IMR-90 (cell line): ENCODE measurements around the gene FMO2. TPM values are rescaled to one million over a fixed set of nuclear protein-coding genes. Genes with fewer than 3 reads are reported as not detected.

Experiments used
- ATAC-seq: fragments of 200-7000 bp; cut with Tn5 transposase; 2 replicates; pipeline ENCODE4 v1.9.1; 2020; ENCODE audit warnings: low read depth, mild to moderate bottlenecking, moderate library complexity
- BruUV-seq: library from RNA; stranded (reverse); fragments of 400-500 nt; replicated peaks from 2 replicates; lab custom pipeline; 2021; lab: Mats Ljungman, UMichigan
- CTCF ChIA-PET: fragments of 300-600 bp; formaldehyde crosslinking; extraction: SDS; loops from one replicate; lab custom pipeline; 2021; ENCODE audit warnings: antibody characterized with exemption; lab: Yijun Ruan, JAX
- POLR2A ChIA-PET: fragments of 300-600 bp; sonication (Branson Sonifier 250); formaldehyde crosslinking; loops from one replicate; lab custom pipeline; 2022; ENCODE audit warnings: antibody characterized with exemption; ENCODE audit not compliant: unreplicated experiment; lab: Charles Lee
- DNase-seq: peaks from one replicate; pipeline ENCODE4 v3.0.0; 2013
- H2AFZ ChIP-seq: replicated peaks from 2 replicates; pipeline ENCODE3; 2013; ENCODE audit warnings: low read length, mild to moderate bottlenecking; ENCODE audit not compliant: poor library complexity
- H2AK5ac ChIP-seq: 2 replicates; pipeline ENCODE4 v1.6.1; 2013; ENCODE audit warnings: low read depth, low read length, inconsistent platforms
- H2AK9ac ChIP-seq: replicated peaks from 2 replicates; pipeline ENCODE3; 2013; ENCODE audit warnings: mild to moderate bottlenecking, low read depth, low read length, moderate library complexity; ENCODE audit not compliant: poor library complexity
- H2BK120ac ChIP-seq: 2 replicates; pipeline ENCODE4 v1.6.1; 2013; ENCODE audit warnings: low read depth, low read length, inconsistent platforms
- H2BK15ac ChIP-seq: 3 replicates; pipeline ENCODE4 v1.6.1; 2013; ENCODE audit warnings: low read depth, low read length, inconsistent platforms
- H2BK20ac ChIP-seq: 2 replicates; pipeline ENCODE4 v1.6.1; 2013; ENCODE audit warnings: low read depth, mild to moderate bottlenecking, inconsistent platforms, low read length, moderate library complexity
- H2BK5ac ChIP-seq: 2 replicates; pipeline ENCODE4 v1.6.1; 2013; ENCODE audit warnings: mild to moderate bottlenecking, low read depth, low read length, inconsistent platforms; ENCODE audit not compliant: poor library complexity, severe bottlenecking
- H3K14ac ChIP-seq: replicated peaks from 2 replicates; pipeline ENCODE4 v1.6.1; 2013; ENCODE audit warnings: low read depth, low read length, inconsistent platforms
- H3K18ac ChIP-seq: 2 replicates; pipeline ENCODE4 v1.6.1; 2013; ENCODE audit warnings: low read depth, low read length, control low read depth
- H3K23ac ChIP-seq: 2 replicates; pipeline ENCODE4 v1.6.1; 2013; ENCODE audit warnings: low read depth, low read length, inconsistent platforms
- H3K27ac ChIP-seq: 2 replicates; pipeline ENCODE4 v1.5.1; 2013; ENCODE audit warnings: mild to moderate bottlenecking, control low read depth, low read length; ENCODE audit not compliant: insufficient read depth
- H3K27me3 ChIP-seq: 2 replicates; pipeline ENCODE4 v1.6.1; 2013; ENCODE audit warnings: low read length; ENCODE audit not compliant: control insufficient read depth, insufficient read depth
- H3K36me3 ChIP-seq: 2 replicates; pipeline ENCODE4 v1.6.1; 2013; ENCODE audit warnings: low read length, mixed read lengths; ENCODE audit not compliant: control insufficient read depth, insufficient read depth
- H3K4ac ChIP-seq: 2 replicates; pipeline ENCODE4 v1.6.1; 2013; ENCODE audit warnings: low read depth, low read length, inconsistent platforms
- H3K4me1 ChIP-seq: 2 replicates; pipeline ENCODE4 v1.6.1; 2013; ENCODE audit warnings: low read length, mixed read lengths; ENCODE audit not compliant: control insufficient read depth, insufficient read depth
- H3K4me2 ChIP-seq: 2 replicates; pipeline ENCODE4 v1.6.1; 2013; ENCODE audit warnings: low read depth, mild to moderate bottlenecking, control low read depth, low read length, moderate library complexity
- H3K4me3 ChIP-seq: 2 replicates; pipeline ENCODE4 v1.5.1; 2013; ENCODE audit warnings: low read depth, mild to moderate bottlenecking, control low read depth, low read length, moderate library complexity; ENCODE audit not compliant: insufficient read depth
- H3K56ac ChIP-seq: 2 replicates; pipeline ENCODE4 v1.6.1; 2013; ENCODE audit warnings: low read length, inconsistent platforms; ENCODE audit not compliant: insufficient read depth; ENCODE audit errors: extremely low read depth
- H3K79me1 ChIP-seq, 2 experiments: 2 replicates each; pipeline ENCODE4 v1.6.1; 2013; ENCODE audit warnings: low read length in 2 of 2, inconsistent platforms in 1 of 2, low read depth in 1 of 2
- H3K9ac ChIP-seq: 2 replicates; pipeline ENCODE4 v1.6.1; 2013; ENCODE audit warnings: low read depth, low read length, control low read depth
- H3K9me1 ChIP-seq: 2 replicates; pipeline ENCODE4 v1.6.1; 2013; ENCODE audit warnings: low read length, inconsistent platforms; ENCODE audit not compliant: insufficient read depth
- H3K9me3 ChIP-seq: 2 replicates; pipeline ENCODE4 v1.6.1; 2013; ENCODE audit warnings: low read length; ENCODE audit not compliant: control insufficient read depth, insufficient read depth
- H4K20me1 ChIP-seq: 2 replicates; pipeline ENCODE4 v1.6.1; 2013; ENCODE audit warnings: low read length, inconsistent platforms; ENCODE audit not compliant: insufficient read depth
- H4K5ac ChIP-seq: 2 replicates; pipeline ENCODE4 v1.6.1; 2013; ENCODE audit warnings: mild to moderate bottlenecking, low read depth, low read length, control low read depth
- H4K8ac ChIP-seq, 2 experiments: 2 replicates each; pipeline ENCODE4 v1.6.1; 2013; ENCODE audit warnings: low read depth in 2 of 2, low read length in 2 of 2, control low read depth in 1 of 2, inconsistent platforms in 1 of 2
- H4K91ac ChIP-seq: 2 replicates; pipeline ENCODE4 v1.6.1; 2013; ENCODE audit warnings: low read depth, low read length, inconsistent platforms; ENCODE audit not compliant: insufficient read depth
- BHLHE40 ChIP-seq: fragments of 150-350 bp; IDR thresholded peaks from 2 replicates; pipeline ENCODE4 v1.6.1; 2016; ENCODE audit warnings: mild to moderate bottlenecking, low read depth, low read length
- CEBPB ChIP-seq: IDR thresholded peaks from 2 replicates; pipeline ENCODE4 v1.6.1; 2012; ENCODE audit warnings: low read depth, low read length, improper control_type of control experiment
- CTCF ChIP-seq: conservative IDR thresholded peaks from 2 replicates; pipeline ENCODE4 v1.5.1; 2012; ENCODE audit warnings: mild to moderate bottlenecking, low read depth, low read length, improper control_type of control experiment
- ELK1 ChIP-seq: fragments of 150-350 bp; IDR thresholded peaks from 2 replicates; pipeline ENCODE4 v1.6.1; 2016; ENCODE audit warnings: low read depth, mild to moderate bottlenecking, low read length, moderate library complexity, borderline replicate concordance
- FOS ChIP-seq: fragments of 150-350 bp; IDR thresholded peaks from 2 replicates; pipeline ENCODE4 v1.6.1; 2016; ENCODE audit warnings: low read depth, low read length
- MAZ ChIP-seq: IDR thresholded peaks from 2 replicates; pipeline ENCODE4 v1.6.1; 2012; ENCODE audit warnings: low read depth, mild to moderate bottlenecking, low read length, improper control_type of control experiment, moderate library complexity, borderline replicate concordance
- NFE2L2 ChIP-seq: fragments of 150-350 bp; IDR thresholded peaks from 2 replicates; pipeline ENCODE4 v1.6.1; 2016; ENCODE audit warnings: low read depth, mild to moderate bottlenecking, low read length
- POLR2A ChIP-seq: IDR thresholded peaks from 2 replicates; pipeline ENCODE4 v1.6.1; 2012; ENCODE audit warnings: mild to moderate bottlenecking, low read depth, low read length
- RAD21 ChIP-seq: IDR thresholded peaks from 2 replicates; pipeline ENCODE4 v1.6.1; 2012; ENCODE audit warnings: low read length, improper control_type of control experiment
- RCOR1 ChIP-seq: IDR thresholded peaks from 2 replicates; pipeline ENCODE4 v1.6.1; 2012; ENCODE audit warnings: mild to moderate bottlenecking, low read length, improper control_type of control experiment; ENCODE audit not compliant: insufficient replicate concordance
- RFX5 ChIP-seq: IDR thresholded peaks from 2 replicates; pipeline ENCODE4 v1.8.0; 2012; ENCODE audit warnings: low read depth, mild to moderate bottlenecking, low read length, moderate library complexity
- SMC3 ChIP-seq: fragments of 150-350 bp; IDR thresholded peaks from 2 replicates; pipeline ENCODE4 v1.6.1; 2016; ENCODE audit warnings: low read depth, mild to moderate bottlenecking, antibody characterized with exemption, low read length, moderate library complexity
- USF2 ChIP-seq: fragments of 150-350 bp; IDR thresholded peaks from 2 replicates; pipeline ENCODE4 v1.6.1; 2017; ENCODE audit warnings: mild to moderate bottlenecking, antibody characterized with exemption, low read length, low read depth
- WGBS, 2 experiments: methylation state at CpG; one replicate each; pipeline versions ENCODE4 v1.1.5 to v1.1.7; 2013; ENCODE audit warnings: missing lambda C conversion rate in 2 of 2; ENCODE audit not compliant: insufficient read length in 1 of 2; ENCODE audit errors: extremely low coverage in 2 of 2; 5-methylcytosine and 5-hydroxymethylcytosine counted together
- dilution Hi-C: fragments of 300-500 bp; cut with HindIII; formaldehyde crosslinking; loops from one replicate; pipeline ENCODE4 v1.14.3; 2018; ENCODE audit warnings: low sequenced_read_pairs; ENCODE audit not compliant: unreplicated experiment
- in situ Hi-C: fragments of 300-500 bp; cut with MboI; formaldehyde crosslinking; loops from 3 replicates; pipeline ENCODE4 v1.14.3; 2019; ENCODE audit warnings: low sequenced_read_pairs, inconsistent platforms, mixed read lengths
- intact Hi-C: fragments of 100-400 bp; cut with micrococcal nuclease; formaldehyde crosslinking; loops from 2 replicates; pipeline ENCODE4 v1.10.0; 2022
- polyA plus RNA-seq, 3 experiments: library from polyadenylated mRNA; depleted of rRNA; stranded (reverse); fragments of >200 nt; gene quantifications; 2 replicates each; pipeline ENCODE4 v1.2.3, GENCODE V29; 2012; ENCODE audit warnings: low replicate concordance in 1 of 3
- total RNA-seq: library from RNA; depleted of rRNA; stranded (reverse); fragments of >200 nt; gene quantifications from 2 replicates; pipeline ENCODE4 v1.2.3, GENCODE V29; 2012

The FMO2 gene
- total and polyA plus RNA-seq, 2 of the 4 experiments (the other 2 are of a cell fraction), result under 0.01 to 0.05 TPM

- peak overlapping the region; percentile 100 for H2BK20ac ChIP-seq
- peak overlapping the region; percentile 80 to 81 for H4K8ac ChIP-seq
- peak overlapping the region; percentile 99 for H3K4ac ChIP-seq
- H3K9me1 ChIP-seq, result peaks cover 5% of the 10 kb centered on the region; the same call in 1 of the 2 replicates
- H3K9ac ChIP-seq, result peak overlapping the region; percentile 94
- peaks cover 18% of the 10 kb centered on the region for H3K4me1 ChIP-seq
- peak overlapping the region; percentile 96 for H2BK5ac ChIP-seq
- H2BK15ac ChIP-seq, result peak overlapping the region; percentile 93; the same call in 2 of the 3 replicates
- no peaks in the 10 kb centered on the region for H3K36me3 ChIP-seq
- peak overlapping the region; percentile 79 for H2AFZ ChIP-seq
- no peaks in the 10 kb centered on the region; the same call in 1 of the 2 replicates for H3K9me3 ChIP-seq
- ChIA-PET CTCF (interaction anchor here (0.8 to 2.6 kb wide), 2 partner anchors 141 to 255 kb away, joined by 3 to 10 read pairs; no protein-coding TSS in a partner anchor), POLR2A (no interaction called here)
- H4K20me1 ChIP-seq, result no peaks in the 10 kb centered on the region
- no peaks in the 10 kb centered on the region for H3K79me1 ChIP-seq
- peak overlapping the region; percentile 90 for H4K91ac ChIP-seq
- intact Hi-C loops (loop anchor here (10.0 kb wide), 3 partner anchors 557 to 1297 kb away; partner anchors contain the start of genes GORAB and PRRX1), in situ Hi-C loops (no loop called here), dilution Hi-C loops (no loop called here)
- H3K27me3 ChIP-seq, result no peaks in the 10 kb centered on the region
- H3K18ac ChIP-seq, result peak overlapping the region; percentile 100
- H3K4me3 ChIP-seq, result no peak overlapping the region
- 67% methylated on average over 1 of the region's 5 CpGs; no CpG with 5 or more reads in 1 of the 2 experiments for WGBS, 2 experiments
- peak overlapping the region; percentile 84 for H3K14ac ChIP-seq
- DNase-seq (peak; percentile 22), ATAC-seq (0 out of 2 replicates have a peak, but pooled peaks have one; percentile 3)
- BruUV-seq, result no TSS peak
- peak overlapping the region; percentile 37 for H3K4me2 ChIP-seq
- H4K5ac ChIP-seq, result peak overlapping the region; percentile 99
- peak overlapping the region; percentile 80 for H3K23ac ChIP-seq
- peak overlapping the region; percentile 100 for H3K27ac ChIP-seq
- H2AK9ac ChIP-seq, result peak overlapping the region; percentile 57
- H2BK120ac ChIP-seq, result peak overlapping the region; percentile 93
- peak overlapping the region; percentile 53; the same call in 1 of the 2 replicates for H3K56ac ChIP-seq
- H2AK5ac ChIP-seq, result peak overlapping the region; percentile 97; the same call in 1 of the 2 replicates
- TF ChIP-seq RAD21 (no peak), NFE2L2 (no peak), SMC3 (no peak), RCOR1 (no peak), ELK1 (no peak), POLR2A (no peak), RFX5 (no peak), MAZ (no peak), BHLHE40 (no peak), USF2 (no peak), CTCF (no peak), CEBPB (no peak), FOS (no peak)
Observed at GRCh38 chr1:171221665-171222591, 36.8 kb downstream of the FMO2 start.
